ENCODE results near the gene ZNF197. TPM values are rescaled to one million over a fixed set of nuclear protein-coding genes. Genes with fewer than 3 reads are reported as not detected.

Gene ZNF197
- total and polyA plus RNA-seq, 4 donors = 2.4 to 10.6 (median 5.9) TPM

DNA sequence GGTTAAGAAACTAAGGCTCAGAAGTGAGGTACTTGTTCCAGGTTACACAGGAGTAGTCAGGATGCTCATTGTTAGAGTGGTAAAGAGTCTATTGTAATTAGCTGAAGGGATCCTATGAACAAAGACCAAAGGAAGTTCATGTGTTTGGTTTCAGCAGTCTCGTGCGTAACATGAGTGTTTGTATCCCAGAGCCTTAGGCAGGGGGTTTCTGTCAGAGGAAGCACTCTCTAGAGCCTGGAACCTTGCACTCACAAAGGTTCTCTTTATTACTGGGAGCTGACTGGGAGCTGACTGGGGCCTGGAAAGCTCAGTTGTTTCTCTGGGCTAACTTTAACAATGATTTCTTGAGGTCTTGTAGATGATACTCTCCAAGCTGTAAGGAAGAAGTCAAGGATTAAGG is 3.9 kb downstream of the ZNF197 start:
- Histone ChIP-seq H3K4me1 (ENCODE audit: control insufficient read depth in 4 of 4, insufficient read depth in 4 of 4, low read length in 3 of 4) (peaks cover 0 to 19% (median 8%) of the 10 kb centered on the region in 4 donors), H3K9ac (ENCODE audit: low read depth in 1 of 2, low read length in 2 of 2) (no peak overlapping the region), H3K27ac (ENCODE audit: low read depth in 1 of 2, low read length in 2 of 2) (no peak overlapping the region), H3K36me3 (ENCODE audit: control insufficient read depth in 4 of 4, insufficient read depth in 3 of 4, low read depth in 1 of 4, low read length in 3 of 4) (peaks cover 10 to 35% (median 27%) of the 10 kb centered on the region in 4 donors), H3K4me3 (ENCODE audit: low read depth in 1 of 3, low read length in 3 of 3) (no peak overlapping the region), H3K9me3 (ENCODE audit: control insufficient read depth in 4 of 4, low read length in 3 of 4) (peaks cover 0 to 2% (median 0%) of the 10 kb centered on the region in 4 donors), H3K27me3 (ENCODE audit: control insufficient read depth in 4 of 4, insufficient read depth in 4 of 4, low read length in 3 of 4) (no peaks in the 10 kb centered on the region)
- no peak for DNase-seq (ENCODE audit: low spot score)
- TF ChIP-seq FOXA1 (IDR thresholded peaks at IDR 0.05) (no peak), YY1 (IDR thresholded peaks at IDR 0.05) (no peak), SP1 (IDR thresholded peaks at IDR 0.05) (no peak), HNF4A (conservative IDR thresholded peaks at IDR 0.05) (no peak), FOXA2 (IDR thresholded peaks at IDR 0.05) (no peak), HNF4G (IDR thresholded peaks at IDR 0.05) (no peak), RXRA (IDR thresholded peaks at IDR 0.05) (no peak)
- TF ChIP-seq, protein P1, sequence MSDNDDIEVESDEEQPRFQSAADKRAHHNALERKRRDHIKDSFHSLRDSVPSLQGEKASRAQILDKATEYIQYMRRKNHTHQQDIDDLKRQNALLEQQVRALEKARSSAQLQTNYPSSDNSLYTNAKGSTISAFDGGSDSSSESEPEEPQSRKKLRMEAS (IDR thresholded peaks at IDR 0.05) = no peak
- 97% methylated on average over 2 of the region's 2 CpGs for WGBS

DNA sequence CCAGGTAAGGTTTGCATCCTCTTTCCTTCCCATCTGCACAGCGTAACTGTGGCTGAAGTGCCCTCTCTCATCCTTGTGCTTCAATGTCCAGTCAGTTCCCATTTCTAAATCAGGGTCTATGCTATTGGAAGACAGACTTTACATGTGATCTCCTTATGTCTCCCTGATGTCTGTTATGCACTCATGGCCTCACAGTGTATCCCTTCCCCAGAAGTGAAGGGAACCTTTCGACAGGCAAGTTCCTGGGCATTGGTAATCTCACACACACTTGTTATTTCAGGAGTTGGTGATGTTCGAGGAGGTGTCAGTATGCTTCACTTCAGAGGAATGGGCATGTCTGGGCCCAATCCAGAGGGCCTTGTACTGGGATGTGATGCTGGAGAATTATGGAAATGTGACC is 7.4 kb downstream of the ZNF197 start:
- H3K36me3 ChIP-seq (ENCODE audit: control insufficient read depth in 4 of 4, insufficient read depth in 3 of 4, low read depth in 1 of 4, low read length in 3 of 4) = peaks cover 14 to 58% (median 44%) of the 10 kb centered on the region in 4 donors
- peak overlapping the region in 1 of 3 donors; percentile 14 for H3K4me3 ChIP-seq (ENCODE audit: low read depth in 1 of 3, low read length in 3 of 3)
- no peak overlapping the region for H3K9ac ChIP-seq (ENCODE audit: low read depth in 1 of 2, low read length in 2 of 2)
- TF ChIP-seq, protein P2, sequence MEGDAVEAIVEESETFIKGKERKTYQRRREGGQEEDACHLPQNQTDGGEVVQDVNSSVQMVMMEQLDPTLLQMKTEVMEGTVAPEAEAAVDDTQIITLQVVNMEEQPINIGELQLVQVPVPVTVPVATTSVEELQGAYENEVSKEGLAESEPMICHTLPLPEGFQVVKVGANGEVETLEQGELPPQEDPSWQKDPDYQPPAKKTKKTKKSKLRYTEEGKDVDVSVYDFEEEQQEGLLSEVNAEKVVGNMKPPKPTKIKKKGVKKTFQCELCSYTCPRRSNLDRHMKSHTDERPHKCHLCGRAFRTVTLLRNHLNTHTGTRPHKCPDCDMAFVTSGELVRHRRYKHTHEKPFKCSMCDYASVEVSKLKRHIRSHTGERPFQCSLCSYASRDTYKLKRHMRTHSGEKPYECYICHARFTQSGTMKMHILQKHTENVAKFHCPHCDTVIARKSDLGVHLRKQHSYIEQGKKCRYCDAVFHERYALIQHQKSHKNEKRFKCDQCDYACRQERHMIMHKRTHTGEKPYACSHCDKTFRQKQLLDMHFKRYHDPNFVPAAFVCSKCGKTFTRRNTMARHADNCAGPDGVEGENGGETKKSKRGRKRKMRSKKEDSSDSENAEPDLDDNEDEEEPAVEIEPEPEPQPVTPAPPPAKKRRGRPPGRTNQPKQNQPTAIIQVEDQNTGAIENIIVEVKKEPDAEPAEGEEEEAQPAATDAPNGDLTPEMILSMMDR (IDR thresholded peaks at IDR 0.05; ENCODE audit: low read depth, low read length, missing input control) = no peak
- TF ChIP-seq FOXA1 (IDR thresholded peaks at IDR 0.05) (no peak), SP1 (IDR thresholded peaks at IDR 0.05) (no peak), RXRA (IDR thresholded peaks at IDR 0.05) (no peak), HNF4G (IDR thresholded peaks at IDR 0.05) (no peak)
- TF ChIP-seq, protein P3, sequence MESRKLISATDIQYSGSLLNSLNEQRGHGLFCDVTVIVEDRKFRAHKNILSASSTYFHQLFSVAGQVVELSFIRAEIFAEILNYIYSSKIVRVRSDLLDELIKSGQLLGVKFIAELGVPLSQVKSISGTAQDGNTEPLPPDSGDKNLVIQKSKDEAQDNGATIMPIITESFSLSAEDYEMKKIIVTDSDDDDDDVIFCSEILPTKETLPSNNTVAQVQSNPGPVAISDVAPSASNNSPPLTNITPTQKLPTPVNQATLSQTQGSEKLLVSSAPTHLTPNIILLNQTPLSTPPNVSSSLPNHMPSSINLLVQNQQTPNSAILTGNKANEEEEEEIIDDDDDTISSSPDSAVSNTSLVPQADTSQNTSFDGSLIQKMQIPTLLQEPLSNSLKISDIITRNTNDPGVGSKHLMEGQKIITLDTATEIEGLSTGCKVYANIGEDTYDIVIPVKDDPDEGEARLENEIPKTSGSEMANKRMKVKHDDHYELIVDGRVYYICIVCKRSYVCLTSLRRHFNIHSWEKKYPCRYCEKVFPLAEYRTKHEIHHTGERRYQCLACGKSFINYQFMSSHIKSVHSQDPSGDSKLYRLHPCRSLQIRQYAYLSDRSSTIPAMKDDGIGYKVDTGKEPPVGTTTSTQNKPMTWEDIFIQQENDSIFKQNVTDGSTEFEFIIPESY (IDR thresholded peaks at IDR 0.05) = no peak
- TF ChIP-seq, protein P4, sequence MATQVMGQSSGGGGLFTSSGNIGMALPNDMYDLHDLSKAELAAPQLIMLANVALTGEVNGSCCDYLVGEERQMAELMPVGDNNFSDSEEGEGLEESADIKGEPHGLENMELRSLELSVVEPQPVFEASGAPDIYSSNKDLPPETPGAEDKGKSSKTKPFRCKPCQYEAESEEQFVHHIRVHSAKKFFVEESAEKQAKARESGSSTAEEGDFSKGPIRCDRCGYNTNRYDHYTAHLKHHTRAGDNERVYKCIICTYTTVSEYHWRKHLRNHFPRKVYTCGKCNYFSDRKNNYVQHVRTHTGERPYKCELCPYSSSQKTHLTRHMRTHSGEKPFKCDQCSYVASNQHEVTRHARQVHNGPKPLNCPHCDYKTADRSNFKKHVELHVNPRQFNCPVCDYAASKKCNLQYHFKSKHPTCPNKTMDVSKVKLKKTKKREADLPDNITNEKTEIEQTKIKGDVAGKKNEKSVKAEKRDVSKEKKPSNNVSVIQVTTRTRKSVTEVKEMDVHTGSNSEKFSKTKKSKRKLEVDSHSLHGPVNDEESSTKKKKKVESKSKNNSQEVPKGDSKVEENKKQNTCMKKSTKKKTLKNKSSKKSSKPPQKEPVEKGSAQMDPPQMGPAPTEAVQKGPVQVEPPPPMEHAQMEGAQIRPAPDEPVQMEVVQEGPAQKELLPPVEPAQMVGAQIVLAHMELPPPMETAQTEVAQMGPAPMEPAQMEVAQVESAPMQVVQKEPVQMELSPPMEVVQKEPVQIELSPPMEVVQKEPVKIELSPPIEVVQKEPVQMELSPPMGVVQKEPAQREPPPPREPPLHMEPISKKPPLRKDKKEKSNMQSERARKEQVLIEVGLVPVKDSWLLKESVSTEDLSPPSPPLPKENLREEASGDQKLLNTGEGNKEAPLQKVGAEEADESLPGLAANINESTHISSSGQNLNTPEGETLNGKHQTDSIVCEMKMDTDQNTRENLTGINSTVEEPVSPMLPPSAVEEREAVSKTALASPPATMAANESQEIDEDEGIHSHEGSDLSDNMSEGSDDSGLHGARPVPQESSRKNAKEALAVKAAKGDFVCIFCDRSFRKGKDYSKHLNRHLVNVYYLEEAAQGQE (IDR thresholded peaks at IDR 0.05) = no peak
- H3K27ac ChIP-seq (ENCODE audit: low read depth in 1 of 2, low read length in 2 of 2) = no peak overlapping the region
- no peaks in the 10 kb centered on the region for H3K27me3 ChIP-seq (ENCODE audit: control insufficient read depth in 4 of 4, insufficient read depth in 4 of 4, low read length in 3 of 4)
- DNase-seq (ENCODE audit: low spot score) = no peak
- H3K9me3 ChIP-seq (ENCODE audit: control insufficient read depth in 4 of 4, low read length in 3 of 4) = peaks cover 3 to 5% (median 4%) of the 10 kb centered on the region in 4 donors
- WGBS = 96% methylated on average over 3 of the region's 3 CpGs
- no peaks in the 10 kb centered on the region for H3K4me1 ChIP-seq (ENCODE audit: control insufficient read depth in 4 of 4, insufficient read depth in 4 of 4, low read length in 3 of 4)

Data from liver (tissue), 9 donors.